ENCODE results near the gene SMCO3.

DNA sequence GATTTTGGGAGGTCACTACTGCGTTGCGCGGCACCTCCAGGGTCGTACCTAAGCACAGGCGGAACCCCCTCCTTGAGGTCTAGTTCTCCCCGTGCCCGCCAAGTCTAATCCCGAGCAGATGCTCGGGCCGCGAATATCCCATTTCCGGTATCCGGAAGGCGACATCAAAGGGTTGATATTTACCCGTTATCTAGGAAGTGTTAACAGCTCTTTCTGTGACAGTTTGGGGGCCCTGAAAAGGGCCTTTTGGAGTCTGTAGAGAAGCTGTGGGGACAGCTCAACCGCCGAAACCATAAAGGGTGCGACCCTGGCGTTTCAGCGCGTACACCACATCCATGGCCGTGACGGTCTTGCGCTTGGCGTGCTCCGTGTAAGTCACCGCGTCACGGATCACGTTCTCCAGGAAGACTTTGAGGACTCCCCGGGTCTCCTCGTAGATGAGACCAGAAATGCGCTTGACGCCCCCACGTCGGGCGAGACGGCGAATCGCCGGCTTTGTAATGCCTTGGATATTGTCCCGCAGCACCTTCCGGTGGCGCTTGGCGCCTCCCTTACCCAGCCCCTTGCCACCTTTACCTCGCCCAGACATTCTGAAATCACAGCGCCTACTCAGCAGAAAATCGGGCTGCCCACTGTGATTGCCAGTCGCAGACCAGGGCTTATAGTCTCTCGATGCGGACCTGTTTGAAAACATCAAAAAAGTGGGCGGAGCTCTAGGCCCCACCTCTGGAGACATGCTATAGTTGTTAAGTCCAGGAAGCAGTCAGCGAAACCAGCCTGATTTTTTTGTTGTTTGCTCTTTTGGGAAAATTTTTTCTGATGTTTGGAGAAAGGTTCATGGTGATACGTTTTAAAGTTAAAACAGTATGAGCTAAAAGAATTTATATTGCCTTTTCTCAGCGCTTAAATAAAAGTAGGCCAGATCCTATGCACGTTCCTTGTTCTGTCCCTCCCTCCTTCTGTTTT lies 43.2 kb downstream of the SMCO3 start:
- TF ChIP-seq PPARA (CRISPR knock-in tag; IDR thresholded peaks at IDR 0.05; ENCODE audit: borderline replicate concordance) (no peak), TOX (CRISPR knock-in tag; IDR thresholded peaks at IDR 0.05; ENCODE audit: borderline replicate concordance) (peak; percentile 37; the same call in 1 of the 2 replicates), CSDC2 (CRISPR knock-in tag; IDR thresholded peaks at IDR 0.05) (no peak), ZFP3 (CRISPR knock-in tag; IDR thresholded peaks at IDR 0.05) (no peak), ZNF8 (CRISPR knock-in tag; IDR thresholded peaks at IDR 0.05) (no peak), ISL1 (CRISPR knock-in tag; IDR thresholded peaks at IDR 0.05) (0 out of 2 replicates have a peak, but pooled peaks have one; percentile 10), ESRRG (CRISPR knock-in tag; IDR thresholded peaks at IDR 0.05) (no peak)
- TF ChIP-seq, protein P1, sequence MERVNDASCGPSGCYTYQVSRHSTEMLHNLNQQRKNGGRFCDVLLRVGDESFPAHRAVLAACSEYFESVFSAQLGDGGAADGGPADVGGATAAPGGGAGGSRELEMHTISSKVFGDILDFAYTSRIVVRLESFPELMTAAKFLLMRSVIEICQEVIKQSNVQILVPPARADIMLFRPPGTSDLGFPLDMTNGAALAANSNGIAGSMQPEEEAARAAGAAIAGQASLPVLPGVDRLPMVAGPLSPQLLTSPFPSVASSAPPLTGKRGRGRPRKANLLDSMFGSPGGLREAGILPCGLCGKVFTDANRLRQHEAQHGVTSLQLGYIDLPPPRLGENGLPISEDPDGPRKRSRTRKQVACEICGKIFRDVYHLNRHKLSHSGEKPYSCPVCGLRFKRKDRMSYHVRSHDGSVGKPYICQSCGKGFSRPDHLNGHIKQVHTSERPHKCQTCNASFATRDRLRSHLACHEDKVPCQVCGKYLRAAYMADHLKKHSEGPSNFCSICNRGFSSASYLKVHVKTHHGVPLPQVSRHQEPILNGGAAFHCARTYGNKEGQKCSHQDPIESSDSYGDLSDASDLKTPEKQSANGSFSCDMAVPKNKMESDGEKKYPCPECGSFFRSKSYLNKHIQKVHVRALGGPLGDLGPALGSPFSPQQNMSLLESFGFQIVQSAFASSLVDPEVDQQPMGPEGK (CRISPR knock-in tag; IDR thresholded peaks at IDR 0.05; ENCODE audit: borderline replicate concordance), result peak; percentile 67; the same call in 1 of the 2 replicates
- TF ChIP-seq, protein P2, sequence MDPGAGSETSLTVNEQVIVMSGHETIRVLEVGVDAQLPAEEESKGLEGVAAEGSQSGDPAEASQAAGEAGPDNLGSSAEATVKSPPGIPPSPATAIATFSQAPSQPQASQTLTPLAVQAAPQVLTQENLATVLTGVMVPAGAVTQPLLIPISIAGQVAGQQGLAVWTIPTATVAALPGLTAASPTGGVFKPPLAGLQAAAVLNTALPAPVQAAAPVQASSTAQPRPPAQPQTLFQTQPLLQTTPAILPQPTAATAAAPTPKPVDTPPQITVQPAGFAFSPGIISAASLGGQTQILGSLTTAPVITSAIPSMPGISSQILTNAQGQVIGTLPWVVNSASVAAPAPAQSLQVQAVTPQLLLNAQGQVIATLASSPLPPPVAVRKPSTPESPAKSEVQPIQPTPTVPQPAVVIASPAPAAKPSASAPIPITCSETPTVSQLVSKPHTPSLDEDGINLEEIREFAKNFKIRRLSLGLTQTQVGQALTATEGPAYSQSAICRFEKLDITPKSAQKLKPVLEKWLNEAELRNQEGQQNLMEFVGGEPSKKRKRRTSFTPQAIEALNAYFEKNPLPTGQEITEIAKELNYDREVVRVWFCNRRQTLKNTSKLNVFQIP (CRISPR knock-in tag; IDR thresholded peaks at IDR 0.05; ENCODE audit: borderline replicate concordance, low read depth), result no peak
- TF ChIP-seq, protein P3, sequence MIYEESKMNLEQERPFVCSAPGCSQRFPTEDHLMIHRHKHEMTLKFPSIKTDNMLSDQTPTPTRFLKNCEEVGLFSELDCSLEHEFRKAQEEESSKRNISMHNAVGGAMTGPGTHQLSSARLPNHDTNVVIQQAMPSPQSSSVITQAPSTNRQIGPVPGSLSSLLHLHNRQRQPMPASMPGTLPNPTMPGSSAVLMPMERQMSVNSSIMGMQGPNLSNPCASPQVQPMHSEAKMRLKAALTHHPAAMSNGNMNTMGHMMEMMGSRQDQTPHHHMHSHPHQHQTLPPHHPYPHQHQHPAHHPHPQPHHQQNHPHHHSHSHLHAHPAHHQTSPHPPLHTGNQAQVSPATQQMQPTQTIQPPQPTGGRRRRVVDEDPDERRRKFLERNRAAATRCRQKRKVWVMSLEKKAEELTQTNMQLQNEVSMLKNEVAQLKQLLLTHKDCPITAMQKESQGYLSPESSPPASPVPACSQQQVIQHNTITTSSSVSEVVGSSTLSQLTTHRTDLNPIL (CRISPR knock-in tag; IDR thresholded peaks at IDR 0.05; ENCODE audit: low read depth), result no peak
- TF ChIP-seq, protein P4, sequence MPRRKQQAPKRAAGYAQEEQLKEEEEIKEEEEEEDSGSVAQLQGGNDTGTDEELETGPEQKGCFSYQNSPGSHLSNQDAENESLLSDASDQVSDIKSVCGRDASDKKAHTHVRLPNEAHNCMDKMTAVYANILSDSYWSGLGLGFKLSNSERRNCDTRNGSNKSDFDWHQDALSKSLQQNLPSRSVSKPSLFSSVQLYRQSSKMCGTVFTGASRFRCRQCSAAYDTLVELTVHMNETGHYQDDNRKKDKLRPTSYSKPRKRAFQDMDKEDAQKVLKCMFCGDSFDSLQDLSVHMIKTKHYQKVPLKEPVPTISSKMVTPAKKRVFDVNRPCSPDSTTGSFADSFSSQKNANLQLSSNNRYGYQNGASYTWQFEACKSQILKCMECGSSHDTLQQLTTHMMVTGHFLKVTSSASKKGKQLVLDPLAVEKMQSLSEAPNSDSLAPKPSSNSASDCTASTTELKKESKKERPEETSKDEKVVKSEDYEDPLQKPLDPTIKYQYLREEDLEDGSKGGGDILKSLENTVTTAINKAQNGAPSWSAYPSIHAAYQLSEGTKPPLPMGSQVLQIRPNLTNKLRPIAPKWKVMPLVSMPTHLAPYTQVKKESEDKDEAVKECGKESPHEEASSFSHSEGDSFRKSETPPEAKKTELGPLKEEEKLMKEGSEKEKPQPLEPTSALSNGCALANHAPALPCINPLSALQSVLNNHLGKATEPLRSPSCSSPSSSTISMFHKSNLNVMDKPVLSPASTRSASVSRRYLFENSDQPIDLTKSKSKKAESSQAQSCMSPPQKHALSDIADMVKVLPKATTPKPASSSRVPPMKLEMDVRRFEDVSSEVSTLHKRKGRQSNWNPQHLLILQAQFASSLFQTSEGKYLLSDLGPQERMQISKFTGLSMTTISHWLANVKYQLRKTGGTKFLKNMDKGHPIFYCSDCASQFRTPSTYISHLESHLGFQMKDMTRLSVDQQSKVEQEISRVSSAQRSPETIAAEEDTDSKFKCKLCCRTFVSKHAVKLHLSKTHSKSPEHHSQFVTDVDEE (CRISPR knock-in tag; IDR thresholded peaks at IDR 0.05), result no peak
- TF ChIP-seq, protein P5, sequence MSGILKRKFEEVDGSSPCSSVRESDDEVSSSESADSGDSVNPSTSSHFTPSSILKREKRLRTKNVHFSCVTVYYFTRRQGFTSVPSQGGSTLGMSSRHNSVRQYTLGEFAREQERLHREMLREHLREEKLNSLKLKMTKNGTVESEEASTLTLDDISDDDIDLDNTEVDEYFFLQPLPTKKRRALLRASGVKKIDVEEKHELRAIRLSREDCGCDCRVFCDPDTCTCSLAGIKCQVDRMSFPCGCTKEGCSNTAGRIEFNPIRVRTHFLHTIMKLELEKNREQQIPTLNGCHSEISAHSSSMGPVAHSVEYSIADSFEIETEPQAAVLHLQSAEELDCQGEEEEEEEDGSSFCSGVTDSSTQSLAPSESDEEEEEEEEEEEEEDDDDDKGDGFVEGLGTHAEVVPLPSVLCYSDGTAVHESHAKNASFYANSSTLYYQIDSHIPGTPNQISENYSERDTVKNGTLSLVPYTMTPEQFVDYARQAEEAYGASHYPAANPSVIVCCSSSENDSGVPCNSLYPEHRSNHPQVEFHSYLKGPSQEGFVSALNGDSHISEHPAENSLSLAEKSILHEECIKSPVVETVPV (CRISPR knock-in tag; IDR thresholded peaks at IDR 0.05), result no peak
